Spinal cord (tissue), 4 donors: ENCODE data around the gene STYX. TPM values are rescaled to one million over a fixed set of nuclear protein-coding genes. Genes with fewer than 3 reads are reported as not detected.

ENCODE experiments used
- polyA plus RNA-seq, 2 donors: library from polyadenylated mRNA; unstranded; fragments of 120-200 nt; gene quantifications; one replicate each; pipeline ENCODE4 v1.2.1, GENCODE V29; 2013; ENCODE audit not compliant: insufficient read length in 2 of 2
- small RNA-seq: library from RNA; depleted of rRNA; stranded (forward); fragments of <200 nt; gene quantifications from one replicate; pipeline ENCODE3, GENCODE V24; 2014; ENCODE audit warnings: low replicate concordance
- total RNA-seq, 2 donors: library from RNA; depleted of rRNA in 1 of 2; stranded (reverse); fragments of 120-200 nt in 1 of 2; fragments of >200 nt in 1 of 2; gene quantifications; one replicate each; pipeline versions ENCODE4 v1.2.3 to v1.2.4, GENCODE V29; 2013 to 2014

Gene STYX
- total and polyA plus RNA-seq, 4 donors, result 10.5 to 29.7 (median 17.9) TPM

Small RNA genes within 50 kb of the gene (small RNA-seq; reads per million reads assigned to genes)
- gene AL139317.2, result not detected

Other genes with a start within 250 kb of the STYX start
- gene TXNDC16, start 177.7 kb upstream of the STYX start, total RNA-seq, result 10 to 100 TPM; 20.9 to 36.6 TPM
- 10 to 100 TPM; 19.8 to 21.8 TPM for gene TXNDC16, start 177.7 kb upstream of the STYX start, polyA plus RNA-seq
- gene GPR137C, start 177.3 kb upstream of the STYX start, total RNA-seq, result 10 to 100 TPM in 1 of 2 donors, 1 to 10 TPM in 1; 6.7 to 37.9 TPM
- 10 to 100 TPM; 27.9 to 31.2 TPM for gene GPR137C, start 177.3 kb upstream of the STYX start, polyA plus RNA-seq
- gene ERO1A, start 34.6 kb upstream of the STYX start, total RNA-seq, result 10 to 100 TPM; 37.1 to 44.3 TPM
- gene ERO1A, start 34.6 kb upstream of the STYX start, polyA plus RNA-seq, result 10 to 100 TPM; 21.6 to 26.5 TPM
- 100 to 1,000 TPM; 120 to 124 TPM for gene PSMC6, start 23.0 kb upstream of the STYX start, total RNA-seq
- gene PSMC6, start 23.0 kb upstream of the STYX start, polyA plus RNA-seq, result 100 to 1,000 TPM; 108 to 117 TPM
- 10 to 100 TPM; 11.1 to 16.4 TPM for gene GNPNAT1, start 61.4 kb downstream of the STYX start, total RNA-seq
- gene GNPNAT1, start 61.4 kb downstream of the STYX start, polyA plus RNA-seq, result 10 to 100 TPM; 16.2 to 16.7 TPM
- gene FERMT2, start 220.9 kb downstream of the STYX start, total RNA-seq, result 100 to 1,000 TPM; 158 to 162 TPM
- gene FERMT2, start 220.9 kb downstream of the STYX start, polyA plus RNA-seq, result 100 to 1,000 TPM; 109 to 129 TPM